Endodermal cell (in vitro differentiated cells): ENCODE data around the gene TM4SF4. TPM values are rescaled to one million over a fixed set of nuclear protein-coding genes. Genes with fewer than 3 reads are reported as not detected.

ENCODE experiments used
- DNase-seq: peaks from one replicate; pipeline ENCODE4 v3.0.0-alpha.2; 2017
- H3K27ac ChIP-seq: 2 replicates; pipeline ENCODE4 v1.5.1; 2013; ENCODE audit warnings: mild to moderate bottlenecking, low read depth, low read length, moderate library complexity
- H3K27me3 ChIP-seq: 2 replicates; pipeline ENCODE4 v1.6.1; 2013; ENCODE audit warnings: mild to moderate bottlenecking, low read length, moderate library complexity; ENCODE audit not compliant: insufficient read depth, control insufficient read depth, poor library complexity, severe bottlenecking
- H3K36me3 ChIP-seq: 2 replicates; pipeline ENCODE4 v1.7.0; 2013; ENCODE audit warnings: mild to moderate bottlenecking, low read length, moderate library complexity; ENCODE audit not compliant: control insufficient read depth, insufficient read depth
- H3K4me1 ChIP-seq: one replicate; pipeline ENCODE4 v1.7.0; 2013; ENCODE audit warnings: low read length; ENCODE audit not compliant: control insufficient read depth, insufficient read depth
- H3K4me3 ChIP-seq: 2 replicates; pipeline ENCODE4 v1.5.1; 2013; ENCODE audit warnings: mild to moderate bottlenecking, low read length, moderate library complexity
- H3K9ac ChIP-seq: 2 replicates; pipeline ENCODE4 v1.6.1; 2013; ENCODE audit warnings: mild to moderate bottlenecking, low read length, moderate library complexity; ENCODE audit not compliant: poor library complexity, severe bottlenecking; ENCODE audit errors: extremely low read depth
- H3K9me3 ChIP-seq: 2 replicates; pipeline ENCODE4 v1.6.1; 2013; ENCODE audit warnings: mild to moderate bottlenecking, low read length, moderate library complexity; ENCODE audit not compliant: control insufficient read depth
- H3K27ac Mint-ChIP-seq: 2 replicates; pipeline ENCODE4 v1.8.0; 2020; ENCODE audit warnings: mixed read lengths
- H3K27me3 Mint-ChIP-seq: 2 replicates; pipeline ENCODE4 v1.8.0; 2021; ENCODE audit warnings: mild to moderate bottlenecking, mixed read lengths; ENCODE audit not compliant: insufficient read depth
- H3K36me3 Mint-ChIP-seq: 2 replicates; pipeline ENCODE4 v1.8.0; 2020; ENCODE audit warnings: low read depth, mixed read lengths
- H3K4me1 Mint-ChIP-seq: 2 replicates; pipeline ENCODE4 v1.8.0; 2020; ENCODE audit warnings: mixed read lengths
- H3K4me3 Mint-ChIP-seq: 2 replicates; pipeline ENCODE4 v1.8.0; 2020; ENCODE audit warnings: mild to moderate bottlenecking, moderate library complexity, mixed read lengths
- H3K9me3 Mint-ChIP-seq: 2 replicates; pipeline ENCODE4 v1.8.0; 2020; ENCODE audit warnings: mild to moderate bottlenecking, mixed read lengths
- WGBS, 2 experiments: methylation state at CpG; one replicate each; pipeline versions ENCODE4 v1.1.5 to v1.1.7; 2013; ENCODE audit warnings: missing lambda C conversion rate in 2 of 2, mixed read lengths in 1 of 2; ENCODE audit not compliant: insufficient coverage in 1 of 2, insufficient read length in 1 of 2; 5-methylcytosine and 5-hydroxymethylcytosine counted together
- total RNA-seq, 2 donors: library from RNA; stranded (reverse); fragmentation: NEBNext Ultra II Directional in 1 of 2; extraction: Animal tissue kit (Norgen Biotek cat#: 25700) in 1 of 2; gene quantifications; 2 replicates in 1 of 2; 3 replicates in 1 of 2; pipeline ENCODE4 v1.2.1, GENCODE V29; 2021
- TF ChIP-seq, protein P1 (sequence below): fragments of 200-600 bp; sonication (generic); conservative IDR thresholded peaks from 2 replicates; pipeline ENCODE4 v1.5.0; 2021; ENCODE audit warnings: antibody characterized with exemption, mild to moderate bottlenecking

Gene TM4SF4
- total RNA-seq, 2 donors from 2014 or later, result not detected

DNA sequence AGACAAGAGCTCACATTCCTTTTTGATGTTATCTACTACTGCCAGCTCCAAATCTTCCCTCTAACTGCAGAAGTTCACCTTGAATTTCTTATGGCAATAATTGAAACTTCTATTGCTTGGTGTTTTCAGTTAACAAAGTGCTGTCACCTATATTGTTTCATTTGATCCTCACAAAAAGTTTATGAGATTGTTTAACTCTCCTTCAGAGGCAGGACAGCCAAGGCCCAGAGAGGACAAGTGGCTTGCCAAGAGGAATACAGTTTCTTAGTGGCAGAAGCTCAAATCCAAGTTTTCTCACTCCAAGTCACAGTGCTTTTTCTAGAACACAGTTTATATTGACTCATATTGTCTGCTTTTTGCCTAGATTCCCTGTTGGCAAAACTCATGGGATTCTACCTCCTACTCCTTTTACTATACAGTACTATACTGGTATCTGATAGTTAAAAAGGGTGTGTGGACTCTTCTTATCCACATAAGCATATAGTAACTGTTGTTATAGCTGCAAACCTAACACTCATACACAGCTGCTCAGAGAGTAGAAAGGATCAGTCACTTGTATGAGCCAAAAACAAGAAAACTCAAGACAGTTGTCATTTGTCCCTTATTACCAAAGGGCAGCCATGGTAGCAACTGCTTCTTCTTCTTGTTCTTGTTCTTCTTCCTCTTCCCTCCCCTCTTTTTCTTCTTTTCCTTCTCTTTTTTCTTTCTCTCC lies 15.9 kb downstream of the TM4SF4 start:
- TF ChIP-seq, protein P1, sequence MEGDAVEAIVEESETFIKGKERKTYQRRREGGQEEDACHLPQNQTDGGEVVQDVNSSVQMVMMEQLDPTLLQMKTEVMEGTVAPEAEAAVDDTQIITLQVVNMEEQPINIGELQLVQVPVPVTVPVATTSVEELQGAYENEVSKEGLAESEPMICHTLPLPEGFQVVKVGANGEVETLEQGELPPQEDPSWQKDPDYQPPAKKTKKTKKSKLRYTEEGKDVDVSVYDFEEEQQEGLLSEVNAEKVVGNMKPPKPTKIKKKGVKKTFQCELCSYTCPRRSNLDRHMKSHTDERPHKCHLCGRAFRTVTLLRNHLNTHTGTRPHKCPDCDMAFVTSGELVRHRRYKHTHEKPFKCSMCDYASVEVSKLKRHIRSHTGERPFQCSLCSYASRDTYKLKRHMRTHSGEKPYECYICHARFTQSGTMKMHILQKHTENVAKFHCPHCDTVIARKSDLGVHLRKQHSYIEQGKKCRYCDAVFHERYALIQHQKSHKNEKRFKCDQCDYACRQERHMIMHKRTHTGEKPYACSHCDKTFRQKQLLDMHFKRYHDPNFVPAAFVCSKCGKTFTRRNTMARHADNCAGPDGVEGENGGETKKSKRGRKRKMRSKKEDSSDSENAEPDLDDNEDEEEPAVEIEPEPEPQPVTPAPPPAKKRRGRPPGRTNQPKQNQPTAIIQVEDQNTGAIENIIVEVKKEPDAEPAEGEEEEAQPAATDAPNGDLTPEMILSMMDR, result no peak
- no peak overlapping the region for H3K27ac Mint-ChIP-seq

DNA sequence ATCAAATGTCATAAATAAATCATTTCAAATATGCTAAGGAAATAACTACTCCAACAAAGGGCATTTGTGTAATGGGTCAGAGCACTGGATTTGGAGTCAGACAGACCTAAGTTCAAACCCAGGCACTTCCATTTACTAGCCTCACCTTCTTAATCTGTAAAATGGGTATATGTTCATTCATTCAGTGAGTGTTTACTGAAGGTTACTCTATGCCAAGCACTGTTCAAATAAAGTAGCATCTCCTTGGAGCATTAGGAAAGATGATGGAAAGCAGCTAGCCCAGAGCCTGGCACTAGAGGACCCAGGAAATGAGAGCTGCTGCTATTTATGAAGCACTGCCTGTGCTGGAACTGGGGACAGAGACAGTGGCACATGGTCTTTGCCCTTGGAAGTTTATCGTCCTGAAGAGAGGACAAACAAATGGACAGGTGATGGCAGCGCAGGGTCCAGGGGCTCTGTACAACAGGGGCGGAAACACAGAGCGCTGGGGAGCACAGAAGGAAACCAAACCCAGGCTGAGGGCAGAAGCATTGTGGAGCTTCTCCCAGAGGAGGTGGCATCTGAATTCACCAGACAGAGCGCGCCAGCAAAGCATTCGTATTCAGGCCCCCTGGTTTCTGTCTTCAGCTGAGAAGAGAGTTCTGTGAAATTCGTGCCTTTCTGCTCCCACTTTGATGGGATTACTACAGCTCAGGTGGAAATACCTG lies 19.0 kb downstream of the TM4SF4 start:
- H3K9ac ChIP-seq, result no peak overlapping the region
- H3K4me3 ChIP-seq, result no peak overlapping the region
- Mint-ChIP-seq H3K27me3 (peaks cover 8% of the 10 kb centered on the region), H3K36me3 (no peaks in the 10 kb centered on the region), H3K27ac (no peak overlapping the region), H3K4me1 (peaks cover 7% of the 10 kb centered on the region), H3K9me3 (no peaks in the 10 kb centered on the region), H3K4me3 (no peak overlapping the region)
- H3K36me3 ChIP-seq, result no peaks in the 10 kb centered on the region
- peaks cover 5% of the 10 kb centered on the region for H3K9me3 ChIP-seq
- H3K27ac ChIP-seq, result no peak overlapping the region
- H3K4me1 ChIP-seq, result no peaks in the 10 kb centered on the region
- DNase-seq, result peak; percentile 53
- 85 to 89% methylated on average over 7 to 8 of the region's 8 CpGs for WGBS, 2 experiments
- H3K27me3 ChIP-seq, result no peaks in the 10 kb centered on the region
- TF ChIP-seq, protein P1, result no peak

More for the DNA sequence above, 15.9 kb downstream of the TM4SF4 start:
- H3K9me3 Mint-ChIP-seq, result no peaks in the 10 kb centered on the region
- Histone ChIP-seq H3K27ac (no peak overlapping the region), H3K9me3 (peaks cover 5% of the 10 kb centered on the region), H3K27me3 (no peaks in the 10 kb centered on the region), H3K4me1 (no peaks in the 10 kb centered on the region), H3K4me3 (no peak overlapping the region), H3K9ac (no peak overlapping the region), H3K36me3 (no peaks in the 10 kb centered on the region)
- DNase-seq, result no peak
- no peak overlapping the region for H3K4me3 Mint-ChIP-seq
- H3K36me3 Mint-ChIP-seq, result no peaks in the 10 kb centered on the region
- H3K27me3 Mint-ChIP-seq, result peaks cover 8% of the 10 kb centered on the region
- H3K4me1 Mint-ChIP-seq, result peaks cover 7% of the 10 kb centered on the region

DNA sequence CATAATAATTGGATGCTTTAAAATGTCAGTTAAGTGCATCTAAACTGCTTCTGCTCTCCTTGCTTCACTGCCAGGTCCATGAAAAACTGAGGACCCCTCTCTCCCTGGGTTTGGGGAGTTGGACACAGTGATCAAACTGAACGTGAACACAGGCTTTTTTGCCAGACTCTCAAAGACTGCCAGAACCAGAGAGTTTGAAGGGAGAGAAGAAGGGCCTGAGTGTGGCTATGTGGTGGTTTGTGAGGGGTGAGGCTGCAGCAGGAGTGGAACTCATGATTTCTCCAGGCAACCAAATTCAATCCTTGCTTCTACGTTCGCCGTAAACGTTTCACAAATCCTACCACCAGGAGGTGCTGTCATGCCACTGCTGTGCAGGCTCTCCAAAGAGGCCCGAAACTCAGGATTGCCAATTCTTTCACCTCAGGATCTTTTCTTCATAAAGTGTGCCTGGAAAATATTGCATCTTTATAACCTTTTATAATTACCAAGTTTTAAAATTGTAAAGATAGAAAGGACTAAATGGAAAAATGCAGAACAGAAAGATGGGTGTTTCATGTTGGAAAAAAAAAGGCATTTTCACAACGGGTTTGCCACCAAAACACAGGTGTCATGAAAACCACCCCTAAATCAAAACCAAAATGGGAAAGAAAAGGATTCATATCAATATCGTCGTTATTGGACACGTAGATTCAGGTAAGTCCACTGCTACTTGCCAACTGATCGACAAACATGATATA lies 19.7 kb downstream of the TM4SF4 start:
- Histone ChIP-seq H3K27ac (no peak overlapping the region), H3K27me3 (no peaks in the 10 kb centered on the region), H3K36me3 (no peaks in the 10 kb centered on the region), H3K9me3 (peaks cover 5% of the 10 kb centered on the region), H3K4me3 (no peak overlapping the region), H3K4me1 (no peaks in the 10 kb centered on the region), H3K9ac (no peak overlapping the region)
- DNase-seq, result peak; percentile 93
- Mint-ChIP-seq H3K9me3 (no peaks in the 10 kb centered on the region), H3K4me1 (peaks cover 7% of the 10 kb centered on the region), H3K36me3 (no peaks in the 10 kb centered on the region), H3K27me3 (peaks cover 8% of the 10 kb centered on the region), H3K27ac (no peak overlapping the region), H3K4me3 (no peak overlapping the region)
- 41 to 70% methylated on average over 4 to 11 of the region's 11 CpGs for WGBS, 2 experiments
- TF ChIP-seq, protein P1, result peak; percentile 92
